22Rv1 (cell line): Measurements from ENCODE around the gene SLC25A31.

Source experiments
- CTCF ChIP-seq: fragments of 450-650 bp; IDR thresholded peaks from 2 replicates; pipeline ENCODE4 v1.5.1; 2017; ENCODE audit warnings: mild to moderate bottlenecking
- ZFX ChIP-seq: fragments of 450-650 bp; IDR thresholded peaks from 2 replicates; pipeline ENCODE4 v1.6.1; 2017; ENCODE audit warnings: antibody characterized with exemption, borderline replicate concordance

GRCh38 chr4:127708985-127709384 is 21.2 kb upstream of the SLC25A31 start:
- no peak for TF ChIP-seq CTCF
- TF ChIP-seq ZFX, result no peak
